ENCODE measurements around the gene TCERG1. TPM values are rescaled to one million over a fixed set of nuclear protein-coding genes. Genes with fewer than 3 reads are reported as not detected.

Gene TCERG1
- total RNA-seq, 1 donor, result 42.0 TPM

- TF ChIP-seq CTCF (IDR thresholded peaks at IDR 0.05; ENCODE audit: extremely low read depth, low read depth, low read length), result no peak
- H3K4me2 ChIP-seq (ENCODE audit: insufficient read depth, low read length), result no peak overlapping the region
- H2AFZ ChIP-seq (ENCODE audit: low read length), result no peak overlapping the region
- no peak for DNase-seq (ENCODE audit: insufficient read length, low spot score, missing footprints)
- no peaks in the 10 kb centered on the region for H3K79me2 ChIP-seq (ENCODE audit: insufficient read depth, low read length)
- H3K27ac ChIP-seq (ENCODE audit: low read depth, low read length), result no peak overlapping the region
- H3K36me3 ChIP-seq (ENCODE audit: insufficient read depth, low read length), result no peaks in the 10 kb centered on the region
- H3K4me3 ChIP-seq (ENCODE audit: insufficient read depth, low read length), result no peak overlapping the region
- H3K9me3 ChIP-seq (ENCODE audit: low read depth, low read length), result no peaks in the 10 kb centered on the region
- H4K20me1 ChIP-seq (ENCODE audit: insufficient read depth, low read length), result no peaks in the 10 kb centered on the region
- peaks cover 12% of the 10 kb centered on the region for H3K27me3 ChIP-seq (ENCODE audit: insufficient read depth, low read length)
- no peaks in the 10 kb centered on the region for H3K4me1 ChIP-seq (ENCODE audit: insufficient read depth, low read length)
Observed at GRCh38 chr5:146427619-146427997, 19.5 kb upstream of the TCERG1 start.

- no peak for DNase-seq (ENCODE audit: insufficient read length, low spot score, missing footprints)
- H2AFZ ChIP-seq (ENCODE audit: low read length), result peak overlapping the region; percentile 46
- no peak overlapping the region for H3K4me2 ChIP-seq (ENCODE audit: insufficient read depth, low read length)
- H3K9me3 ChIP-seq (ENCODE audit: low read depth, low read length), result no peaks in the 10 kb centered on the region
- no peaks in the 10 kb centered on the region for H3K4me1 ChIP-seq (ENCODE audit: insufficient read depth, low read length)
- H3K27me3 ChIP-seq (ENCODE audit: insufficient read depth, low read length), result peaks cover 13% of the 10 kb centered on the region
- H4K20me1 ChIP-seq (ENCODE audit: insufficient read depth, low read length), result no peaks in the 10 kb centered on the region
- no peaks in the 10 kb centered on the region for H3K36me3 ChIP-seq (ENCODE audit: insufficient read depth, low read length)
- no peak for TF ChIP-seq CTCF (IDR thresholded peaks at IDR 0.05; ENCODE audit: extremely low read depth, low read depth, low read length)
- no peaks in the 10 kb centered on the region for H3K79me2 ChIP-seq (ENCODE audit: insufficient read depth, low read length)
- no peak overlapping the region for H3K27ac ChIP-seq (ENCODE audit: low read depth, low read length)
- no peak overlapping the region for H3K4me3 ChIP-seq (ENCODE audit: insufficient read depth, low read length)
Observed at GRCh38 chr5:146428658-146429057, 18.5 kb upstream of the TCERG1 start.

GRCh38 chr5:146440353-146440752 is 6.8 kb upstream of the TCERG1 start:
- no peaks in the 10 kb centered on the region for H3K9me3 ChIP-seq (ENCODE audit: low read depth, low read length)
- H3K4me2 ChIP-seq (ENCODE audit: insufficient read depth, low read length), result no peak overlapping the region
- H4K20me1 ChIP-seq (ENCODE audit: insufficient read depth, low read length), result no peaks in the 10 kb centered on the region
- no peak for DNase-seq (ENCODE audit: insufficient read length, low spot score, missing footprints)
- no peak overlapping the region for H3K27ac ChIP-seq (ENCODE audit: low read depth, low read length)
- H3K4me3 ChIP-seq (ENCODE audit: insufficient read depth, low read length), result no peak overlapping the region
- H3K4me1 ChIP-seq (ENCODE audit: insufficient read depth, low read length), result no peaks in the 10 kb centered on the region
- no peak for TF ChIP-seq CTCF (IDR thresholded peaks at IDR 0.05; ENCODE audit: extremely low read depth, low read depth, low read length)
- H2AFZ ChIP-seq (ENCODE audit: low read length), result no peak overlapping the region
- H3K79me2 ChIP-seq (ENCODE audit: insufficient read depth, low read length), result no peaks in the 10 kb centered on the region
- no peaks in the 10 kb centered on the region for H3K36me3 ChIP-seq (ENCODE audit: insufficient read depth, low read length)
- H3K27me3 ChIP-seq (ENCODE audit: insufficient read depth, low read length), result peaks cover 11% of the 10 kb centered on the region

GRCh38 chr5:146440870-146441495 is 6.2 kb upstream of the TCERG1 start:
- no peaks in the 10 kb centered on the region for H3K9me3 ChIP-seq (ENCODE audit: low read depth, low read length)
- DNase-seq (ENCODE audit: insufficient read length, low spot score, missing footprints), result no peak
- H2AFZ ChIP-seq (ENCODE audit: low read length), result no peak overlapping the region
- no peaks in the 10 kb centered on the region for H3K4me1 ChIP-seq (ENCODE audit: insufficient read depth, low read length)
- H3K27ac ChIP-seq (ENCODE audit: low read depth, low read length), result no peak overlapping the region
- no peaks in the 10 kb centered on the region for H3K79me2 ChIP-seq (ENCODE audit: insufficient read depth, low read length)
- TF ChIP-seq CTCF (IDR thresholded peaks at IDR 0.05; ENCODE audit: extremely low read depth, low read depth, low read length), result no peak
- H3K4me2 ChIP-seq (ENCODE audit: insufficient read depth, low read length), result no peak overlapping the region
- H3K27me3 ChIP-seq (ENCODE audit: insufficient read depth, low read length), result peaks cover 6% of the 10 kb centered on the region
- H3K4me3 ChIP-seq (ENCODE audit: insufficient read depth, low read length), result no peak overlapping the region
- H4K20me1 ChIP-seq (ENCODE audit: insufficient read depth, low read length), result no peaks in the 10 kb centered on the region
- no peaks in the 10 kb centered on the region for H3K36me3 ChIP-seq (ENCODE audit: insufficient read depth, low read length)
